ENCODE results near the gene CLDN9.

DNA sequence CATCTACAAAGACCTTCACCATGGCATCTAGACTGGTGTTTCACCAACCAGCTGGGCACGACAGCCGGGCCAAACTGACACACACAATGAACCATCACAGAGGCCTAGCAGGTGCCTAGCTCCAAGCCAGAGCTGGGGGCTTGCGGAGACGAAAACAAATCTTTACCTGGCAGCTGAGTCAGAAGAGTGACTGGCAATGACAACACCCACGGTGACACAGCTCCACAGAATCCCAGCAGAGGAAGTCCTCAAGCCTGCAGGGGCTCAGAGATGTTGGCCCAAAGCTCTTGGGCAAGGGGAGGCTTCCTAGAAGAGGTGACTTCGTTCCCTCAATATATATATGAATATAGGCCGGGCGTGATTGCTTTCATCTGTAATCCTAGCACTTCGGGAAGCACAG, 38.8 kb downstream of the CLDN9 start:
- TF ChIP-seq, protein P1, sequence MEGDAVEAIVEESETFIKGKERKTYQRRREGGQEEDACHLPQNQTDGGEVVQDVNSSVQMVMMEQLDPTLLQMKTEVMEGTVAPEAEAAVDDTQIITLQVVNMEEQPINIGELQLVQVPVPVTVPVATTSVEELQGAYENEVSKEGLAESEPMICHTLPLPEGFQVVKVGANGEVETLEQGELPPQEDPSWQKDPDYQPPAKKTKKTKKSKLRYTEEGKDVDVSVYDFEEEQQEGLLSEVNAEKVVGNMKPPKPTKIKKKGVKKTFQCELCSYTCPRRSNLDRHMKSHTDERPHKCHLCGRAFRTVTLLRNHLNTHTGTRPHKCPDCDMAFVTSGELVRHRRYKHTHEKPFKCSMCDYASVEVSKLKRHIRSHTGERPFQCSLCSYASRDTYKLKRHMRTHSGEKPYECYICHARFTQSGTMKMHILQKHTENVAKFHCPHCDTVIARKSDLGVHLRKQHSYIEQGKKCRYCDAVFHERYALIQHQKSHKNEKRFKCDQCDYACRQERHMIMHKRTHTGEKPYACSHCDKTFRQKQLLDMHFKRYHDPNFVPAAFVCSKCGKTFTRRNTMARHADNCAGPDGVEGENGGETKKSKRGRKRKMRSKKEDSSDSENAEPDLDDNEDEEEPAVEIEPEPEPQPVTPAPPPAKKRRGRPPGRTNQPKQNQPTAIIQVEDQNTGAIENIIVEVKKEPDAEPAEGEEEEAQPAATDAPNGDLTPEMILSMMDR (IDR thresholded peaks at IDR 0.05), result no peak
- TF ChIP-seq POLR2AphosphoS5 (IDR thresholded peaks at IDR 0.05; ENCODE audit: insufficient read depth in 1 of 2, low read depth in 1 of 2), result no peak
